Tibial nerve (tissue), 4 donors: ENCODE data around the gene FSD2. TPM values are rescaled to one million over a fixed set of nuclear protein-coding genes. Genes with fewer than 3 reads are reported as not detected.

Experiments
- DNase-seq, 2 donors: peaks; one replicate each; pipeline ENCODE4 v3.0.0-alpha.2; 2019; ENCODE audit warnings: low spot score in 2 of 2
- H3K27ac ChIP-seq, 4 donors: fragments of 200-600 bp; sonication (generic) in 3 of 4; one replicate each; pipeline ENCODE4 v1.5.1; 2017 to 2019; ENCODE audit warnings: mild to moderate bottlenecking in 1 of 4
- H3K27me3 ChIP-seq, 2 donors: fragments of 200-600 bp; sonication (generic) in 1 of 2; one replicate each; pipeline versions ENCODE4 v1.5.1 to v1.6.0; 2017 to 2019
- H3K36me3 ChIP-seq, 3 donors: fragments of 200-600 bp; sonication (generic); one replicate each; pipeline ENCODE4 v1.5.1; 2018 to 2019
- H3K4me1 ChIP-seq, 4 donors: fragments of 200-600 bp; sonication (generic) in 3 of 4; one replicate each; pipeline ENCODE4 v1.5.1; 2017 to 2019
- H3K4me3 ChIP-seq, 4 donors: fragments of 200-600 bp; sonication (generic) in 3 of 4; one replicate each; pipeline ENCODE4 v1.5.1; 2017 to 2019; ENCODE audit warnings: mild to moderate bottlenecking in 1 of 4, moderate library complexity in 1 of 4
- H3K9me3 ChIP-seq, 4 donors: fragments of 200-600 bp; sonication (generic) in 3 of 4; one replicate each; pipeline ENCODE4 v1.5.1; 2017 to 2019
- CTCF ChIP-seq, 5 experiments: fragments of 200-600 bp in 3 of 5; fragments of 450-650 bp in 2 of 5; sonication (generic) in 3 of 5; IDR thresholded peaks; one replicate each; pipeline ENCODE4 v1.5.1; 2016 to 2019; ENCODE audit warnings: antibody characterized with exemption in 5 of 5, mild to moderate bottlenecking in 3 of 5, moderate library complexity in 2 of 5
- EP300 ChIP-seq, 2 donors: sonication (generic); formaldehyde crosslinking; IDR thresholded peaks; one replicate each; pipeline ENCODE4 v1.6.1; 2017; ENCODE audit warnings: antibody characterized with exemption in 2 of 2, mild to moderate bottlenecking in 1 of 2
- POLR2A ChIP-seq, 2 donors: fragments of 450-650 bp; IDR thresholded peaks; one replicate each; pipeline ENCODE4 v1.6.1; 2017; ENCODE audit warnings: antibody characterized with exemption in 2 of 2, mild to moderate bottlenecking in 2 of 2, moderate library complexity in 2 of 2
- WGBS, 2 donors: methylation state at CpG; one replicate each; pipeline ENCODE4 v1.1.5; 2018; 5-methylcytosine and 5-hydroxymethylcytosine counted together
- total RNA-seq, 4 donors: library from RNA; depleted of rRNA; stranded (reverse); fragments of >200 nt; gene quantifications; one replicate each; pipeline ENCODE4 v1.1.0, GENCODE V29; 2016

Gene FSD2
- total RNA-seq, 4 donors from 2014 or later: 0.20 TPM; not detected in 3

GRCh38 chr15:82781349-82781748 lies 24.5 kb downstream of the FSD2 start:
- WGBS, 2 donors: 77 to 81% methylated on average over 4 of the region's 4 CpGs
- Histone ChIP-seq H3K27me3 (no peaks in the 10 kb centered on the region), H3K36me3 (peaks cover 0 to 2% (median 0%) of the 10 kb centered on the region in 3 donors), H3K4me1 (no peaks in the 10 kb centered on the region), H3K27ac (no peak overlapping the region), H3K4me3 (no peak overlapping the region), H3K9me3 (no peaks in the 10 kb centered on the region)
- TF ChIP-seq EP300 (IDR thresholded peaks at IDR 0.05) (no peak), CTCF (IDR thresholded peaks at IDR 0.05) (no peak), POLR2A (IDR thresholded peaks at IDR 0.05) (no peak)
- DNase-seq: no peak

- H3K4me1 ChIP-seq: no peaks in the 10 kb centered on the region
- no peak for TF ChIP-seq CTCF (IDR thresholded peaks at IDR 0.05)
- H3K9me3 ChIP-seq: no peaks in the 10 kb centered on the region
- H3K4me3 ChIP-seq: no peak overlapping the region
- no peak for DNase-seq
- 64 to 79% methylated on average over 3 of the region's 3 CpGs for WGBS, 2 donors
- H3K36me3 ChIP-seq: no peaks in the 10 kb centered on the region
- no peaks in the 10 kb centered on the region for H3K27me3 ChIP-seq
- H3K27ac ChIP-seq: no peak overlapping the region
These were observed 27.1 kb downstream of the FSD2 start for GRCh38 chr15:82778755-82779154.

GRCh38 chr15:82774496-82774895 lies 31.4 kb downstream of the FSD2 start:
- Histone ChIP-seq H3K9me3 (no peaks in the 10 kb centered on the region), H3K27ac (no peak overlapping the region), H3K36me3 (no peaks in the 10 kb centered on the region), H3K27me3 (no peaks in the 10 kb centered on the region), H3K4me1 (no peaks in the 10 kb centered on the region), H3K4me3 (no peak overlapping the region)
- TF ChIP-seq POLR2A (IDR thresholded peaks at IDR 0.05) (no peak), CTCF (IDR thresholded peaks at IDR 0.05) (no peak), EP300 (IDR thresholded peaks at IDR 0.05) (no peak)
- DNase-seq: no peak
- 80 to 81% methylated on average over 7 of the region's 7 CpGs for WGBS, 2 donors

GRCh38 chr15:82771789-82772607 lies 33.9 kb downstream of the FSD2 start:
- no peaks in the 10 kb centered on the region for H3K4me1 ChIP-seq
- H3K27me3 ChIP-seq: no peaks in the 10 kb centered on the region
- no peak for DNase-seq
- peaks cover 0 to 9% (median 0%) of the 10 kb centered on the region in 3 donors for H3K36me3 ChIP-seq
- H3K9me3 ChIP-seq: no peaks in the 10 kb centered on the region
- no peak overlapping the region for H3K27ac ChIP-seq
- WGBS, 2 donors: 91 to 93% methylated on average over 12 of the region's 12 CpGs
- H3K4me3 ChIP-seq: no peak overlapping the region
- no peak for TF ChIP-seq CTCF (IDR thresholded peaks at IDR 0.05)
- no peak for TF ChIP-seq POLR2A (IDR thresholded peaks at IDR 0.05)
- no peak for TF ChIP-seq EP300 (IDR thresholded peaks at IDR 0.05)

GRCh38 chr15:82768414-82769054 lies 37.3 kb downstream of the FSD2 start:
- no peak overlapping the region for H3K4me3 ChIP-seq
- TF ChIP-seq POLR2A (IDR thresholded peaks at IDR 0.05) (no peak), EP300 (IDR thresholded peaks at IDR 0.05) (no peak), CTCF (IDR thresholded peaks at IDR 0.05) (no peak)
- DNase-seq: no peak
- no peaks in the 10 kb centered on the region for H3K9me3 ChIP-seq
- peaks cover 0 to 4% (median 0%) of the 10 kb centered on the region in 4 donors for H3K4me1 ChIP-seq
- peaks cover 0 to 29% (median 0%) of the 10 kb centered on the region in 3 donors for H3K36me3 ChIP-seq
- 65 to 82% methylated on average over 4 of the region's 4 CpGs for WGBS, 2 donors
- H3K27me3 ChIP-seq: no peaks in the 10 kb centered on the region
- H3K27ac ChIP-seq: no peak overlapping the region
